SK-N-SH treated with all-trans-retinoic acid at 6 μM for 48 hours (cell line): ENCODE measurements around the gene ADARB2.
"Not testable (repeated sequence)": the region's sequence is repeated elsewhere in the genome, so short reads cannot be mapped to it uniquely, and the experiment has no call there.

Source experiments
- ATAC-seq: fragments of 200-7000 bp; cut with Tn5 transposase; 3 replicates; pipeline ENCODE4 v1.9.1; 2020; ENCODE audit warnings: mild to moderate bottlenecking, moderate library complexity
- ARNTL ChIP-seq: fragments of 450-650 bp; formaldehyde crosslinking; IDR thresholded peaks from 2 replicates; pipeline ENCODE4 v1.5.0; 2020; ENCODE audit warnings: low read depth, mild to moderate bottlenecking, moderate library complexity, borderline replicate concordance
- BACH2 ChIP-seq: fragments of 250-450 bp; sonication (Bioruptor Pico); IDR thresholded peaks from 2 replicates; pipeline ENCODE4 v1.9.0; 2021; ENCODE audit warnings: mild to moderate bottlenecking, borderline replicate concordance
- CSDC2 ChIP-seq: fragments of 250-450 bp; sonication (Bioruptor Pico); IDR thresholded peaks from 2 replicates; pipeline ENCODE4 v1.5.0; 2020; ENCODE audit warnings: mild to moderate bottlenecking, moderate library complexity
- ESRRG ChIP-seq: fragments of 250-450 bp; sonication (Bioruptor Pico); IDR thresholded peaks from 2 replicates; pipeline ENCODE4 v1.6.1; 2021; ENCODE audit warnings: mild to moderate bottlenecking
- GLIS3 ChIP-seq: fragments of 250-450 bp; sonication (Bioruptor Pico); IDR thresholded peaks from 2 replicates; pipeline ENCODE4 v1.5.0; 2020; ENCODE audit warnings: mild to moderate bottlenecking, moderate library complexity
- ISL1 ChIP-seq: fragments of 250-450 bp; sonication (Bioruptor Pico); IDR thresholded peaks from 2 replicates; pipeline ENCODE4 v2.1.2; 2022; ENCODE audit warnings: mild to moderate bottlenecking, moderate library complexity
- OSR1 ChIP-seq: fragments of 250-450 bp; sonication (Bioruptor Pico); IDR thresholded peaks from 2 replicates; pipeline ENCODE4 v1.8.0; 2022; ENCODE audit warnings: moderate library complexity, mild to moderate bottlenecking, inconsistent platforms
- RARB ChIP-seq: fragments of 250-450 bp; sonication (Bioruptor Pico); IDR thresholded peaks from 2 replicates; pipeline ENCODE4 v1.8.0; 2021; ENCODE audit warnings: mild to moderate bottlenecking, moderate library complexity
- SNAI2 ChIP-seq: fragments of 250-450 bp; sonication (Bioruptor Pico); IDR thresholded peaks from 2 replicates; pipeline ENCODE4 v1.5.0; 2020; ENCODE audit warnings: mild to moderate bottlenecking, moderate library complexity
- TCF4 ChIP-seq: fragments of 250-450 bp; sonication (Bioruptor Pico); IDR thresholded peaks from 2 replicates; pipeline ENCODE4 v1.8.0; 2021; ENCODE audit warnings: mild to moderate bottlenecking, moderate library complexity, borderline replicate concordance
- TOX ChIP-seq: fragments of 250-450 bp; sonication (Bioruptor Pico); IDR thresholded peaks from 2 replicates; pipeline ENCODE4 v1.8.0; 2021; ENCODE audit warnings: mild to moderate bottlenecking, moderate library complexity, borderline replicate concordance
- ZC3H10 ChIP-seq: fragments of 250-450 bp; sonication (Bioruptor Pico); IDR thresholded peaks from 2 replicates; pipeline ENCODE4 v1.5.1; 2021; ENCODE audit warnings: mild to moderate bottlenecking, moderate library complexity
- ZFP3 ChIP-seq: fragments of 250-450 bp; sonication (Bioruptor Pico); IDR thresholded peaks from 2 replicates; pipeline ENCODE4 v1.5.0; 2020; ENCODE audit warnings: mild to moderate bottlenecking, moderate library complexity
- ZFP30 ChIP-seq: fragments of 450-650 bp; formaldehyde crosslinking; IDR thresholded peaks from 2 replicates; pipeline ENCODE4 v1.5.0; 2022; ENCODE audit warnings: mild to moderate bottlenecking, moderate library complexity
- ZNF70 ChIP-seq: fragments of 450-650 bp; formaldehyde crosslinking; IDR thresholded peaks from 2 replicates; pipeline ENCODE4 v1.5.0; 2020; ENCODE audit warnings: mild to moderate bottlenecking, moderate library complexity
- ZNF8 ChIP-seq: fragments of 450-650 bp; formaldehyde crosslinking; IDR thresholded peaks from 2 replicates; pipeline ENCODE4 v1.5.0; 2020; ENCODE audit warnings: mild to moderate bottlenecking, moderate library complexity
- TF ChIP-seq, protein P1 (sequence below): fragments of 250-450 bp; sonication (Bioruptor Pico); IDR thresholded peaks from 2 replicates; pipeline ENCODE4 v1.5.1; 2020; ENCODE audit warnings: low read depth, mild to moderate bottlenecking, moderate library complexity
- TF ChIP-seq, protein P2 (sequence below): fragments of 250-450 bp; sonication (Bioruptor Pico); IDR thresholded peaks from 2 replicates; pipeline ENCODE4 v1.5.0; 2020; ENCODE audit warnings: mild to moderate bottlenecking, moderate library complexity
- TF ChIP-seq, protein P3 (sequence below): fragments of 250-450 bp; sonication (Bioruptor Pico); IDR thresholded peaks from 2 replicates; pipeline ENCODE4 v1.5.1; 2021; ENCODE audit warnings: mild to moderate bottlenecking, moderate library complexity
- TF ChIP-seq, protein P4 (sequence below): fragments of 250-450 bp; sonication (Bioruptor Pico); IDR thresholded peaks from 2 replicates; pipeline ENCODE4 v1.8.0; 2020; ENCODE audit warnings: mild to moderate bottlenecking, moderate library complexity, borderline replicate concordance

Gene ADARB2

DNA sequence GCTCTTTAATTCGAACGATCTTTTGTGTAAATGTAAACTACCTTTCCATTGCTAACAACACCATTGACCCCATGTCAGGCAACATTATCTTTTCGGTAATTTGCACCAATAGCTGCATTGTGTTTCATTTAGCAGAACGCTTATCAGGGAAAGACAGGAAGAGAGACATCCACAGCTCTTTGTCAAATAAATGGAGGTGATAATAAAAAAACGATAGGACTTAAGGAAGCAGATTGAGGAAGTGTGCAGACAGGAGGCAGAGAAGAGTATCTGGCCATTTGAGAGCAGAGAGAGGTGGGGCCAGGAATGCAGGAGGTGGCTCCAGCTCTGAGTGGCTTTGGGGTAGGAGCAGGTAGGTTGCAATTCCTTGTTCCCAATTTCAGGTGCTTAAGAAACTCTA, 37.5 kb upstream of the ADARB2 start:
- ATAC-seq, result no peak
- TF ChIP-seq ZC3H10 (CRISPR knock-in tag), result no peak
- TF ChIP-seq, protein P1, sequence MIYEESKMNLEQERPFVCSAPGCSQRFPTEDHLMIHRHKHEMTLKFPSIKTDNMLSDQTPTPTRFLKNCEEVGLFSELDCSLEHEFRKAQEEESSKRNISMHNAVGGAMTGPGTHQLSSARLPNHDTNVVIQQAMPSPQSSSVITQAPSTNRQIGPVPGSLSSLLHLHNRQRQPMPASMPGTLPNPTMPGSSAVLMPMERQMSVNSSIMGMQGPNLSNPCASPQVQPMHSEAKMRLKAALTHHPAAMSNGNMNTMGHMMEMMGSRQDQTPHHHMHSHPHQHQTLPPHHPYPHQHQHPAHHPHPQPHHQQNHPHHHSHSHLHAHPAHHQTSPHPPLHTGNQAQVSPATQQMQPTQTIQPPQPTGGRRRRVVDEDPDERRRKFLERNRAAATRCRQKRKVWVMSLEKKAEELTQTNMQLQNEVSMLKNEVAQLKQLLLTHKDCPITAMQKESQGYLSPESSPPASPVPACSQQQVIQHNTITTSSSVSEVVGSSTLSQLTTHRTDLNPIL, result no peak
- no peak for TF ChIP-seq TOX (CRISPR knock-in tag)
- TF ChIP-seq ZNF70 (CRISPR knock-in tag), result no peak
- no peak for TF ChIP-seq ZFP30
- TF ChIP-seq RARB (CRISPR knock-in tag), result no peak

DNA sequence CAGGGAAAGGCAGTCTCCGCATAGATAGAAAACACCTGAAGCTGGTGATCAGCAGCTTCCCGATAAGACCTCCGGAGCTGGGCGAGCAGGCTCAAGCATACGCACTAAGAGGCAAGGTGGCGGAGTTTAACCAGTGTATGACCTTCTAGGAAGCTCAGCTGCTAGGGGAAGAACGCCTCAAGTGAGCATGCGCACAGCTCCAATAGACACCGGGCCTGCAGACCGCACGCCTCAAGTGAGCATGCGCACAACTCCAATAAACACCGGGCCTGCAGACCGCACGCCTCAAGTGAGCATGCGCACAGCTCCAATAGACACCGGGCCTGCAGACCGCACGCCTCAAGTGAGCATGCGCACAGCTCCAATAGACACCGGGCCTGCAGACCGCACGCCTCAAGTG, 35.9 kb upstream of the ADARB2 start:
- not testable (repeated sequence) for ATAC-seq

DNA sequence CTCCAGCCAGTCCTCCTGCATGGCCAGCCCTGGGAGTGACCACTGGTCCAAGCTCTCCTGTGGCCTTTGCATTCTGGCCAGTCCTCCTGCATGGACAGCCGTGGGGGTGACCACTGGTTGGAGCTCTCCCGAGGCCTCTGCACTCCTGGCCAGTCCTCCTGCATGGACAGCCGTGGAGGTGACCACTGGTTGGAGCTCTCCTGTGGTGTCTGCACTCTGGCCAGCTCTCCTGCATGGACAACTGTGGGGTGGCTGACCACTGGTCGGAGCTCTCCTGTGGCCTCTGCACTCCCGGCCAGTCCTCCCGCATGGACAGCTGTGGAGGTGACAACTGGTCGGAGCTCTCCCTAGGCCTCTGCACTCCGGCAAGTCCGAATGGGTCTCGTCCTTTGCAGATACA, 28.7 kb upstream of the ADARB2 start:
- TF ChIP-seq CSDC2, result no peak
- TF ChIP-seq ZNF8 (CRISPR knock-in tag), result no peak
- TF ChIP-seq ZFP30, result no peak
- TF ChIP-seq, protein P2, sequence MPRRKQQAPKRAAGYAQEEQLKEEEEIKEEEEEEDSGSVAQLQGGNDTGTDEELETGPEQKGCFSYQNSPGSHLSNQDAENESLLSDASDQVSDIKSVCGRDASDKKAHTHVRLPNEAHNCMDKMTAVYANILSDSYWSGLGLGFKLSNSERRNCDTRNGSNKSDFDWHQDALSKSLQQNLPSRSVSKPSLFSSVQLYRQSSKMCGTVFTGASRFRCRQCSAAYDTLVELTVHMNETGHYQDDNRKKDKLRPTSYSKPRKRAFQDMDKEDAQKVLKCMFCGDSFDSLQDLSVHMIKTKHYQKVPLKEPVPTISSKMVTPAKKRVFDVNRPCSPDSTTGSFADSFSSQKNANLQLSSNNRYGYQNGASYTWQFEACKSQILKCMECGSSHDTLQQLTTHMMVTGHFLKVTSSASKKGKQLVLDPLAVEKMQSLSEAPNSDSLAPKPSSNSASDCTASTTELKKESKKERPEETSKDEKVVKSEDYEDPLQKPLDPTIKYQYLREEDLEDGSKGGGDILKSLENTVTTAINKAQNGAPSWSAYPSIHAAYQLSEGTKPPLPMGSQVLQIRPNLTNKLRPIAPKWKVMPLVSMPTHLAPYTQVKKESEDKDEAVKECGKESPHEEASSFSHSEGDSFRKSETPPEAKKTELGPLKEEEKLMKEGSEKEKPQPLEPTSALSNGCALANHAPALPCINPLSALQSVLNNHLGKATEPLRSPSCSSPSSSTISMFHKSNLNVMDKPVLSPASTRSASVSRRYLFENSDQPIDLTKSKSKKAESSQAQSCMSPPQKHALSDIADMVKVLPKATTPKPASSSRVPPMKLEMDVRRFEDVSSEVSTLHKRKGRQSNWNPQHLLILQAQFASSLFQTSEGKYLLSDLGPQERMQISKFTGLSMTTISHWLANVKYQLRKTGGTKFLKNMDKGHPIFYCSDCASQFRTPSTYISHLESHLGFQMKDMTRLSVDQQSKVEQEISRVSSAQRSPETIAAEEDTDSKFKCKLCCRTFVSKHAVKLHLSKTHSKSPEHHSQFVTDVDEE, result no peak
- TF ChIP-seq BACH2, result no peak
- no peak for TF ChIP-seq ZFP3

DNA sequence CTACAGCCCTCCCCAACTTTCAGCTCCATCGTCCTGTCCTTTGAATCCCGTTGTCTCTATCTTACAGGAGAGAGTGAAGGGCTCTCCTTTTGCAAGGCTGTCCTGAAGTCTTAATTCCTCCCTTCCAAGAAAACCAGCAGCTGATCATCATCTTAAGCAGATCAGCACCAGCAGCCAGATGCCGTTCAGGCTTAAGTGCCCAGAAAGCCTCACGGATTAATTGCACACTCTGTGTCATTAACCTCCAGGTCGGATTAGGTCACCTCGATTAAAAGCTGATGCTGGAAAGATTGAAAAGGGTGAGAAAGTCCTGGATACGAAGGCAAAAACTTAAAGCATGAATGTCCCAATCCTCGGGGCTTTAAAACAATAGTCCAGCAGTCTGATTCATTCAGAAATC, 24.8 kb upstream of the ADARB2 start:
- no peak for ATAC-seq
- TF ChIP-seq TOX (CRISPR knock-in tag) (no peak), ESRRG (CRISPR knock-in tag) (no peak), ARNTL (CRISPR knock-in tag) (no peak), RARB (CRISPR knock-in tag) (no peak), ZC3H10 (CRISPR knock-in tag) (no peak), BACH2 (no peak), ZNF70 (CRISPR knock-in tag) (no peak), ZFP30 (no peak), ZFP3 (no peak), OSR1 (CRISPR knock-in tag) (no peak), SNAI2 (no peak), CSDC2 (no peak), TCF4 (CRISPR knock-in tag) (no peak), ISL1 (CRISPR knock-in tag) (no peak), GLIS3 (CRISPR knock-in tag) (no peak)
- TF ChIP-seq, protein P3, sequence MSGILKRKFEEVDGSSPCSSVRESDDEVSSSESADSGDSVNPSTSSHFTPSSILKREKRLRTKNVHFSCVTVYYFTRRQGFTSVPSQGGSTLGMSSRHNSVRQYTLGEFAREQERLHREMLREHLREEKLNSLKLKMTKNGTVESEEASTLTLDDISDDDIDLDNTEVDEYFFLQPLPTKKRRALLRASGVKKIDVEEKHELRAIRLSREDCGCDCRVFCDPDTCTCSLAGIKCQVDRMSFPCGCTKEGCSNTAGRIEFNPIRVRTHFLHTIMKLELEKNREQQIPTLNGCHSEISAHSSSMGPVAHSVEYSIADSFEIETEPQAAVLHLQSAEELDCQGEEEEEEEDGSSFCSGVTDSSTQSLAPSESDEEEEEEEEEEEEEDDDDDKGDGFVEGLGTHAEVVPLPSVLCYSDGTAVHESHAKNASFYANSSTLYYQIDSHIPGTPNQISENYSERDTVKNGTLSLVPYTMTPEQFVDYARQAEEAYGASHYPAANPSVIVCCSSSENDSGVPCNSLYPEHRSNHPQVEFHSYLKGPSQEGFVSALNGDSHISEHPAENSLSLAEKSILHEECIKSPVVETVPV (CRISPR knock-in tag), result no peak
- TF ChIP-seq, protein P2, result no peak
- TF ChIP-seq, protein P4, sequence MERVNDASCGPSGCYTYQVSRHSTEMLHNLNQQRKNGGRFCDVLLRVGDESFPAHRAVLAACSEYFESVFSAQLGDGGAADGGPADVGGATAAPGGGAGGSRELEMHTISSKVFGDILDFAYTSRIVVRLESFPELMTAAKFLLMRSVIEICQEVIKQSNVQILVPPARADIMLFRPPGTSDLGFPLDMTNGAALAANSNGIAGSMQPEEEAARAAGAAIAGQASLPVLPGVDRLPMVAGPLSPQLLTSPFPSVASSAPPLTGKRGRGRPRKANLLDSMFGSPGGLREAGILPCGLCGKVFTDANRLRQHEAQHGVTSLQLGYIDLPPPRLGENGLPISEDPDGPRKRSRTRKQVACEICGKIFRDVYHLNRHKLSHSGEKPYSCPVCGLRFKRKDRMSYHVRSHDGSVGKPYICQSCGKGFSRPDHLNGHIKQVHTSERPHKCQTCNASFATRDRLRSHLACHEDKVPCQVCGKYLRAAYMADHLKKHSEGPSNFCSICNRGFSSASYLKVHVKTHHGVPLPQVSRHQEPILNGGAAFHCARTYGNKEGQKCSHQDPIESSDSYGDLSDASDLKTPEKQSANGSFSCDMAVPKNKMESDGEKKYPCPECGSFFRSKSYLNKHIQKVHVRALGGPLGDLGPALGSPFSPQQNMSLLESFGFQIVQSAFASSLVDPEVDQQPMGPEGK (CRISPR knock-in tag), result no peak

More for the DNA sequence above, 28.7 kb upstream of the ADARB2 start:
- no peak for ATAC-seq
